HEK293T (cell line): ENCODE data around the gene PLEKHG2.

Experiments used
- BHLHE40 ChIP-seq: fragments of 450-650 bp; IDR thresholded peaks from 2 replicates; pipeline ENCODE4 v1.6.1; 2016; ENCODE audit warnings: mild to moderate bottlenecking, moderate library complexity, borderline replicate concordance
- SP1 ChIP-seq: fragments of 450-650 bp; IDR thresholded peaks from 2 replicates; pipeline ENCODE4 v1.6.1; 2017
- TF ChIP-seq, protein P1 (sequence below): fragments of 450-650 bp; IDR thresholded peaks from 2 replicates; pipeline ENCODE4 v1.6.1; 2016

DNA sequence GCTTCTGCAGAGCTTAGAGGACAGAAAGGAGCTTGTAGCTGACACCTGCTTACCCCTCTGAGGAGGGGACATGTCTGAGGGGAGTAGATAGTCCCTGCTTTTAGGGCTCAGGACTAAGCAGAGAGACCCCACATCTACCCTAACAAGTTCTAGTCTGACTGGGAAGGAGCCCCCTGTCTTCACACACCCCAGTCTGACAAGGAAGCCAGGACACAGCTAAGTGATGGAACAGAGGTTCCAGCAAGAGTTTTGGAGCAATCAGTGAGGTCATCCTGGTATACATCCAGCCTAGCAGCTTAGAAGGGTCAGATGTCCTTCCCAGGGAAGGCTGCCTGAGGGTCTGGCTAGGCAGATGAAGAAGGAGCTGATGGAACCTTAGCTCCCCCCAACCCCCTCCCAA, 36.5 kb upstream of the PLEKHG2 start:
- no peak for TF ChIP-seq SP1
- TF ChIP-seq, protein P1, sequence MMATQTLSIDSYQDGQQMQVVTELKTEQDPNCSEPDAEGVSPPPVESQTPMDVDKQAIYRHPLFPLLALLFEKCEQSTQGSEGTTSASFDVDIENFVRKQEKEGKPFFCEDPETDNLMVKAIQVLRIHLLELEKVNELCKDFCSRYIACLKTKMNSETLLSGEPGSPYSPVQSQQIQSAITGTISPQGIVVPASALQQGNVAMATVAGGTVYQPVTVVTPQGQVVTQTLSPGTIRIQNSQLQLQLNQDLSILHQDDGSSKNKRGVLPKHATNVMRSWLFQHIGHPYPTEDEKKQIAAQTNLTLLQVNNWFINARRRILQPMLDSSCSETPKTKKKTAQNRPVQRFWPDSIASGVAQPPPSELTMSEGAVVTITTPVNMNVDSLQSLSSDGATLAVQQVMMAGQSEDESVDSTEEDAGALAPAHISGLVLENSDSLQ = no peak
- no peak for TF ChIP-seq BHLHE40
